NCI-H2081 treated with DMSO at 0.1 percent for 48 hours (cell line): ENCODE data around the gene ABCF3.

Experiments used
- DNase-seq: peaks from one replicate; lab custom pipeline; 2025; lab: John Stamatoyannopoulos, UW

Gene ABCF3

DNA sequence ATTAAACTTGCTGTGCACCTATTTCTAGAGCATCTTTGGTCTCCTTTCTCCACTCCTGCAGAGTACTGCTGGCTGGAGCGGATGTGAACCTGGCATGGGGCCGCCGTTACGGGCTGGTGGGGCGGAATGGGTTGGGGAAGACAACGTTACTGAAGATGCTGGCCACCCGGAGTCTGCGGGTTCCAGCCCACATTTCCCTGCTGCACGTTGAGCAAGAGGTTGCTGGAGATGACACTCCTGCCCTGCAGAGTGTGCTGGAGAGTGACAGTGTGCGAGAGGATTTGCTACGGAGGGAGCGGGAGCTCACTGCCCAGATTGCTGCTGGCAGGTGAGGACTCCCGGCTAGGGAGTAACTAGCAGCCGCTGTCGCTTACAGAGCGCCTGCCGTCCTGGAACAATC lies 2.1 kb downstream of the ABCF3 start:
- no peak for DNase-seq

GRCh38 chr3:184189421-184189820 lies 3.4 kb downstream of the ABCF3 start:
- no peak for DNase-seq

- DNase-seq, result no peak
Measured at GRCh38 chr3:184192889-184193288, 6.9 kb downstream of the ABCF3 start.

- DNase-seq, result no peak
Measured at GRCh38 chr3:184193991-184194539, 8.1 kb downstream of the ABCF3 start.

DNA sequence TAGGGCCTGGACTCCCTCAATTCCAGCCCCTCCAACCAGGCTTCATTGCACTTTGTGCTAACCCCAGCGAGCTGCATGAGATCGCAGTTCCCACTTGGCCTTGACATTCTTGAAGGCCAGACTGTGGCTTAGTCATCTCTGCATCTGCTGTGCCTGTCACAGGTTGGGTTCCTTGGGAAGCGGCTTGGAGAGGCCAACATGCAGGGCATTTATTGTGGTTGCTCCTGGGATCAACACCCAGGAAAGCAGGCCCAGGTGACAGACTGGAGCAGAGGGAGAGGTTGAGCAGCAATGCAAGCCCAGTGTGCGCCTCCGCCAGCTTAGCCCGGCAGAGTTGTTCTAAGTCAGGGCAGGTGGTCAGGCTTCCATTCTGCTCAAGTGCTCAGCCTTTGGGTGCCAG lies 10.5 kb downstream of the ABCF3 start:
- DNase-seq, result no peak

- DNase-seq, result no peak
Measured at GRCh38 chr3:184198509-184198908, 12.5 kb downstream of the ABCF3 start.

DNA sequence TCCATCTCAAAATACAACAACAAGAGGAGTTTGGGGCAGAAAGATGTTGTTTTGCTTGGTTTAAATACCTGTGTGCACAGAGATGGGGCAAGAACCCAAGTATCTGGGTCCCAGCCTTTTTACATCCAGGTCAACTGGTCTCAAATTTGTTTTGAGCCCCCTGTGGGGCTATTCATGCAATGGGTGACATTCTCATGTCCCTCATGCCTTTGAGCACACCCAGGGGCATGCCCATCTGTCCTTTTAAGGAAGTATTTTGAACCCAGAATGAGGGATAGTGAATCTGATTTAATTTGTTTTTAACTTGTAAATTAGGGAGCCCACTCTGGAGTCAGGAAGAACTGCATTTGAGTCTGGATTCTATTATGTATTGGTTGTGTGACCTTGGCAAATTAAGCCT lies 14.8 kb downstream of the ABCF3 start:
- no peak for DNase-seq

DNA sequence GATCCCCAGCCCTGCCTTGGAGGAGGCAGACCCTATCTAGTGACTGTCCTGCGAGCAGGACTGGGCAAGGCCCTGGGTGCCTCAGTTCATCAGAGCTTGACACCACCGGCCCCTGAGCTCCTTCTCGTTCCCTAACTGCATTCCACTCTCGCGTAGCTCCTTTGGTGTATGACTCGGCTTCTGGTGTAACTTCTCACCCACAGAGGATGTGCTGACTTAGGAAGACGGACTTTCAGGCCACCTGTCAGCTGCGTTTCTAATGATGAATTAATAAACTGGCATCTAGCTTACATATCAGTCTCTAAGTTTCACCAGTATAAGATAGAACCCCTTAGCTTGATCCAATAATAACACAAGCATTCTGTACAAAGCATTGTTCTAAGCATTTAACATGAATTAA lies 17.5 kb downstream of the ABCF3 start:
- no peak for DNase-seq

DNA sequence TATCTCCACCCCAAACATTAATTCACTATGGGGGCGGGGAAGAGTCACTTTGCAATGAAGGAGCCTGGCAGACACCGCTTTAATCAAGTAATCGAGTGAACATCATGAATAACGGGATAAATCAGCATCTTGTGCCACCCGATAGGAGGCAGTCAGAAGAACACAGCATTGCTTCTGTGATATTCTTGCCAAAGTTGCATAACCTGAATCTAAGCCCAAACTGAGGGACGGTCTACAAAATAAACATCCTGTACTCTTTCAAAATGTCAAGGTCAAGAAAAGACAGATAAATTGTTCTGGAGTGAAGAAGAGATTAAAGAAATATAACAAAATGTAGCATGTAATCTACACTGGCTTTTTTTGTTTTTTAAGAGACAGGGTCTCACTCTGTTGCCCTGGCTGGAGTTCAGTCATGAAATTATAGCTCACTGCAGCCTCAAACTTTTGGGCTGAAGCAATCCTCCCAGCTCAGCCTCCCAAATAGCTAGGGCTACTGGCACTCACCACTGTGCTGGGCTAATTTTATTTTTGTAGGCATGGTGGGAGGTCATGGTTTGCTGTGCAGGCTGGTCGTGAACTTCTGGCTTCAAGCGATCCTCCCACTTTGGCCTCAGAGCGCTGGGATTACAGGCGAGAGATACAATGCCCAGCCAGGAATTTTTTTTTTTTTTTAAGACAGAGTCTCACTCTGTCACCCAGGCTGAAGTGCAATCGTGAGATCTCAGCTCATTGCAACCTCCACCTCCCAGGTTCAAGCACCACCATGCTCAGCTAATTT lies 23.3 kb downstream of the ABCF3 start:
- no peak for DNase-seq

DNA sequence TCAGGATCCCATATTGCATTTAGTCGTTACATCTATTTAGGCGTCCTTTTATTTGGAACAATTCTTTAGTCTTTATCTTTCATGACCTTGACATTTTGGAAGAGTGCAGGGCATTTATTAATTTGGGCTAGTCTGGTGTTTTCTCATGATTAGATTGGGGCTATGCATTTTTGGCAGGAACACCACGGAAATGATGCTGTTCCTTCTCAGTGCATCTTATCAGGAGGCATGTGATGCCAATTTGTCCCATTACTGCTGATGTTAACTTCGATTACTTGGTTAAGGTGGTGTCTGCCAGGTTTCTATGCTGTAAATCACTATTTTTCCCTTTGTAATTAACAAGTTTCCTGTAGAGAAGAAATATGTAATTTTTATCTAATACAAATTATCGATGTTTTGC lies 25.3 kb downstream of the ABCF3 start:
- DNase-seq, result no peak

GRCh38 chr3:184211718-184212117 lies 25.7 kb downstream of the ABCF3 start:
- DNase-seq, result no peak

GRCh38 chr3:184218814-184219213 lies 32.8 kb downstream of the ABCF3 start:
- no peak for DNase-seq

DNA sequence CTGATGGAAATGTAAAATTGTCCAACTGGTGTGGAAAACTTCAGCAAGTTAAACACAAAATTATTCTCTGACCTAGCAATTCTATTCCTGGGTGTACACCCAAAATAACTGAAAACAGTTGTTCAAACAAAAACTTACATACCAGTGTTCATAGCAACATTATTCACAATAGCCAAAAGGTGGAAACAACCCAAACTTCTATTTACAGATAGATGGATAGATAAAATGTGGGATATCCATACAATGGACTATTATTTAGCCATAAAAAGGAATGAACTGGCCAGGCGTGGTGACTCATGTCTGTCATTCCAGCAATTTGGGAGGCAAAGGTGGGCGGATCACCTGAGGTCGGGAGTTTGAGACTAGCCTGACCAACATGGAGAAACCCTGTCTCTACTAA lies 36.5 kb downstream of the ABCF3 start:
- DNase-seq, result no peak

GRCh38 chr3:184223946-184224345 lies 37.9 kb downstream of the ABCF3 start:
- DNase-seq, result no peak

DNA sequence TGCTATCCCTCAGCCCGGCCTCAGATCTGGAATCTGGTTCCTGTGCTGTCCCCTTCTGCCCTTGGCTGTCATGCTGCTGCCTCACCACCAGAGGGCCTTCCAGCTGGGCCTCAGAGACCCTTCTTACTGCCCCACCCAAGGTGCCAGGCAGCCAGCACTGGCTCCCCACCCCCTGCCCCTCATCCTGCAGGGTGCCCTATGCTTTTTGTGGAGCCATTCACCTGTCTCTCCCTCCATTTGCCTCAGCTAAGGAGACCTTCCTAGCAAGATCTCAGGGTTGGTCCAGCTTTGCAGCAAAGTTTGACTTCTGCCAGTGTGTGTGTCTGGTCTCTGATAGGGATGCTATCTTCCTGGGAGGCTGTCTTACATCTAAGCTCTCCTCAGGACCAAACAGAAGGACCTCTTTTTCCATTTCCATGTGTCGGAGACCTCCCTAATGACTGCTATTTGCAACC lies 41.5 kb downstream of the ABCF3 start:
- DNase-seq, result no peak

GRCh38 chr3:184228376-184229137 lies 42.6 kb downstream of the ABCF3 start:
- no peak for DNase-seq

DNA sequence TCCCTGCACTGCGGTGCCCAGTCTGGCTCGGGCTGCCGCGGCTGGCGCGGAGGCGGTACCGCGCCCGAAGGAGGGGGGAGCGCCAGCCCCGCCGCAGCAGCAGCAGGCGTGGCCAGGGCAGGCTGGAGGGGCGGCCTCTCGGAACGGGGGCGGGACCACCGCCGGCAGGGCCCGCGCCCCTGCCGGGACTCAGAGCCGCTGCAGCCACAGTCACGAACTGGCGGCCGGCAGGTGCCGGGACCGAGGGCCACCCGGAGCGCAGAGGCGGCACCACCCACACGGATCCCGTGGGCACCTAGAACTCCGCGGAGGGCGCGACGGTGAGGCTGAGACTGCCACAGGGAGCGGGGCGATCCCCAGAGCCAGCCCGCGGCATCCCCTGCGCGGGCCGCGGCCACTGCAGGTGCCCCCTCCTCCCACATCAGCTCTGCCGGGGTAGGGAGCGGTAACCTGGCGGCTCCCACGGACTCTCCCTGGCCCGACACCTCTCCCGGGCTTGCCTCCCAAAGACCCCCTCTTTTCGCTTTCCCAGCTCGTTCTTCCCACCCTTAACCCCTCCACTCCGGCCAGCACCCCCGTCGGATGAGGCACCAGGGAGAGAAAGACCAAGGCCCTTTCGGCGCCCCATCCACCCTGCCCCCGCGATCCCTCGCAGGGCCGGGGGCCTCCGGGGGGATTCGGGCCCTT lies 43.5 kb downstream of the ABCF3 start, which contains the start of gene VWA5B2:
Gene VWA5B2, plus strand, starts transcription at position 192 of the 687 bp plus-strand sequence. CDS start 944 bp downstream, outside the sequence.
- DNase-seq, result peak; percentile 68

GRCh38 chr3:184230081-184230602 lies 44.1 kb downstream of the ABCF3 start:
- DNase-seq, result no peak

DNA sequence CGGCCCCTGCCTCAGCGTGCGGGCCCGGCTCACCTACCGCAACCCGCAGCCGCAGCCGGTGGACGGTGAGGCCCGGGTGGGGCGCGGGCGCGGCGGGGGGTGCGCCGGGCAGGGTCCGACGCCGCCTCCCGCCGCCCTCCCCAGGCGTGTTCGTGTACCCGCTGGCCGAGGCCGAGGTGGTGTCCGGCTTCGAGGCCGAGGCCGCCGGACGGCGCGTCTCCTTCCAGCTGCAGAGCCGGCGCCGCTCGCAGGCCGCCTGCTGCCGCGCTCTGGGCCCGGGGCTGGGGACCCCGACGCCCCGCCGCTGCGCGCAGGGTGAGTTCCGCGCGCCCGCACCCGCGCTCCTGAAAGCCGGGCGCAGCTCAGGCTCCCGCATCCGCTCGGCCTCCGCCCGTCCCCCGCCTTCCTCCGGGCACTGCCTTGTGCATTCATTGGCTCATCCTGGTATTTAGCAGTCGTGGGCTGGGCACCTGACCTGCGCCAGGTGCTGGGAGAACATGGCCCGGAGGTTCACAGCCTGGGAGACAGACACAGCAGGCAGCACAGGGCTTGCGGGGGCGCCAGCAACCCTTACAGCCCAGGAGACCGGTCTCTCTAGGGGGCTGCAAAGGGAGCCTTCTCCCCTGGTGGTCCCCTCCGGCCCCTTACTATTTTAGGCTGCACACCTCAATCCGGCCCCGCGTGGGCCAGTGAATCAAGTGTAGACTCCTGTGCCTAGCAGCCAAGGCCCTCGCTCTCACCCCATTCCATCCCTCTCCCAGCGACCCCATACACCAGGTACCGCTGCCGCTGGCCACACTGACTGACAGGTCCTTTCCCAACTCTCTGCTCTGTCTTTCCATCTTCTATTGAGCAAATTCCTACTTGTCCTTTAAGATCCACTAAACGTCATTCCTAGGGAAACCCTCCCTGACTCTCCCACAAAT lies 44.9 kb downstream of the ABCF3 start:
- DNase-seq, result peak; percentile 60

DNA sequence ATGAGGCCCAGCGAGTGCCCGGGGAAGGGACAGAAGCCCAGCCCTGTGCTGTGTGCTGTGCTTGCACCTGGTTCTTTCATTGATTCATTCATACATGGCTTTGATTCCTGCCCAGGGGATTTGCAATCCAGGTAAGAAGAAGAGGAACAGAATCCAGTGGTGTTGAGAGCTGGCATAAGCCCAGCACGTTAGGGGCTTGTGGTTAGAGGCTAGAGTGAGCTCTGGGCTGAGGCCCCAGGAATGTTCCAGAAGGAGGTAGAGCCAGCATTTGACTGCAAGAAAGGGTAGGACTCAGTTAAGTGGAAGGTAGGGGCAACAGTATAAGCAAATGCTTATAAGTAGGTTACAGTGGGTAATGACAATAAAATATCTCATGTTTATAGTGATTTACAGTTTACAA lies 45.7 kb downstream of the ABCF3 start:
- DNase-seq, result peak; percentile 30
